Activated effector memory CD4-positive, alpha-beta T cell treated with Interleukin-2 at 50 U/mL for 16 hours (primary cell): ENCODE data around the gene CBX7.

Source experiments
- DNase-seq: peaks from one replicate; pipeline ENCODE4 v3.0.0-alpha.2; 2020

Gene CBX7

GRCh38 chr22:39152511-39153219 lies at the start of gene CBX7:
Gene CBX7 (minus strand): TSS chr22:39152680. CDS start chr22:39152444, 236 bp downstream.
- peak; percentile 92 for DNase-seq

- no peak for DNase-seq
These were observed 45.1 kb upstream of the CBX7 start for GRCh38 chr22:39197578-39197977.

DNA sequence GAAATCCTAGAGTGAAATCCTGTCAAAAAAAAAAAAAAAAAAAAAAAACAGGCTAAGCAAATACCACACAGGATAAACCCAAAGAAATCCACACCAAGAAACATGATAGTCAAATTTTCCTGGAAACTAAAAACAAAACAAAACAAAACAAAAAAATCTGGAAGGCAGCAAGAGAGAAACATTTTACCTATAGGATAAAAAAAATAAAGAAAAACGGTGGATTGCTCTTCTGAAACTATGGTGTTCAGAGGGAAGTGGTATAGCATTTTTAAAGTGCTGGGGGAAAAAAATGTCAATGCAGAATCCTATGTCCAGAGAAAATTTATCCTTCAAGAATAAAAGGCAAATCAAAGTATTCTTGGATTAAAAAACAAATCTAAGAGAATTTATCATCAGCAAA lies 41.6 kb upstream of the CBX7 start:
- no peak for DNase-seq

DNA sequence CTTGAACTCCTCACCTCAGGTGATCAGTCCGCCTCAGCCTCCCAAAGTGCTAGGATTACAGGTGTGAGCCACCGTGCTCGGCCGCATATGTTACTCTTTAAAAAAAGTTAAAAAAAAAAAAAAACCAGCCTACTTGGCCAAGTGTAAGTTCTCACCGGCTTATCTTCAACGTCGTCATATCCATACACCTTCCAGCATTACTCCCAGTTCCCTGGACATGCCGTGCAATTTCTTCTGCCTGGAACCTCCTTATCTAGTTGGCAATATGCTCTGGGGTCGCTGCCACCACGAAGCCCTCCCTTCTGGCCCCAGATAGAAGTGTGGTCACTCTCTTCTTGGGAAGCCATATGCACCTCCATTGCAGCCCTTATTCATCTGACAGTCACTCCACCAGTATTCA lies 36.3 kb upstream of the CBX7 start:
- no peak for DNase-seq

DNA sequence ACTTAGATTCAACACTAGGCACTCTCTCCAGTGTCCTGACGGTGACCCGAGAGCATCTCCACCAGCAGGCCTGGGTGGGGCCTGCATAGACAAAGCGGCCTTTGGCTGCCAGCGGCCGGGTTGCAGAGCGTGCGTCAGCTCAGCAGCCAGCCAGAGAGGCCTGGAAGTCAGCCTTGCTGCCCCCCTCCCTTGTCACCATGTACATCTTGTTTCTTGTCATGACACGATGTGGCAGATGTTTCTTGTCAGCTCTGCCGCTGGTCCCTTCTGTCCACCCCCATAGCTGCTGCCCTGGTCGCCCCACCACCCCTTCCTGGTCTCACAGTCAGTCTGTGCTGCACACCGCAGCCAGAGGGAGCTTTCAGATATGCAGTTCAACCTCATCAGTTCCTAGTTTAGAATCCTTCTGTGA lies 33.1 kb upstream of the CBX7 start:
- no peak for DNase-seq

DNA sequence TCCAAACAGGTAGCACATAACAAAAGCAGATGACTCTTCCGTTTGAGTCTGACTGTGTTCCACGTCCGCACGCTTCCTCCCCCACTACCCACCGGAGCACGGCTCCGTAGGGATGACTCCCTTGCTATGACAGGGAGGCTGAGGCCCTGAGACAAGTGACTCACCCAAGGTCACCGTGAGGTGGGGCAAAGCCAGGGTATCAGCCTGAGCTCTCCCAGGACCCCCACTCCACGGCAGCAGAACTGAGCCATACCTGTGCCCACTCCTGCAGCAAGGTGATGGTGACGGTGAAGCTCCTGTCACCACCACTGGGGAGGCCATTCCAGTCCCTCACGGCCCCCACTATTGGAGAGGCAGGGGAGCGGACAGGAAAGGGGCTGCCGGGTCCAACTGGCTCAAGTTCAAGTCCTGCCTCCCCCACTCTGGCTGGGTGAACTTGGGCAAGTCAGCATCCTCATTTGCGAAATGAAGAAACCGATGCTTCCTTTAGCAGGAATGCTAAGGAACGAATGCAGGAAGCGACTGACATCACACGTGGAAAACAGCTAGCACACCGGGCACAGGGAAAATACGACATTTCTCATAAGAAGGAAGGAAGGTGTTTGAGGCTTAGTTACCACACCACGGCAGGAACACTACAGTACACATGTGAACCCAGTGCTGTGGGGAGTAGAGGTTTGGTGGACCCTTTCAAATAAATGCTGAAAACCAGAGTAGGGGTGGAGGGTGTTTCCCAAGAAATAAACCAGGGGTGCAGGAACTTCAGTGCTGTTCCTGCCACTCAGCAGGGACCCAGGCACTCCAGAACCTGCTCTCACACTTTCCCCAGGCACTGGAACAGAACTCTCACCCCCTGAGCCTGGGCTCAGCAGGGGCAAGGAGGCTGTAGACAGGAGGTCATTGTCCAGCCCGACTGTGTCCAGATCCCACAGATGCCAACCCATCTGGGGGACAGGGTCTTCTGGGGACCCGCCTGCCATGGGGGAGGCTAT lies 32.4 kb upstream of the CBX7 start:
- DNase-seq = no peak

DNA sequence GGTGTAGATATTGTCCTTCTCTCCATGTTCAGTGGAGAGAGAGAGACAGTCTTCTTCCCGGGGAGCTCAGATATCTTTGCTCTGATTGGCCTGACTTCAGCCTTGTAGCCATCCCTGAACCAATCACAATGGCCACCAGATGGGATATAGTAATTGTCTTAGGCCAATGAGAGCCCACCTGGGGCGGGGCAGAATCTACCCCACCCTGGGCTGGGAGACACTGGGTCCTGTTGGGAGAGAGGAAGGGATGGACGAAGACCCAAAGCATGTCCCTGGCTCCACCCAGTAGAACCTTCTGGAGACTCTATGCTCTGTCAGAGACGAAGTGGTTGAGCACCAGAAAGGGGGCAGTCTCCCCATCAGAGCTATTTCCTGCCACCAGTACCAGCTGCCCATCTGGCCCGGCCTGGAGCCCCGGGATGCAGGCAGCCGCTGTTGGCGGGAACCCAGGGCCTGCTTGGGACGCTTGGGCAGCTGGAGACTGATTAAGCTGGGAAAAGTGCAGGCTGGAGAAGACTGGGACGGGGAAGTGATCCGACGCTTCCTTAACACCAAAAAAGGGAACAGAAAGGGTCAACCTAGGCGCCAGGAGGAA lies 31.6 kb upstream of the CBX7 start:
- no peak for DNase-seq

DNA sequence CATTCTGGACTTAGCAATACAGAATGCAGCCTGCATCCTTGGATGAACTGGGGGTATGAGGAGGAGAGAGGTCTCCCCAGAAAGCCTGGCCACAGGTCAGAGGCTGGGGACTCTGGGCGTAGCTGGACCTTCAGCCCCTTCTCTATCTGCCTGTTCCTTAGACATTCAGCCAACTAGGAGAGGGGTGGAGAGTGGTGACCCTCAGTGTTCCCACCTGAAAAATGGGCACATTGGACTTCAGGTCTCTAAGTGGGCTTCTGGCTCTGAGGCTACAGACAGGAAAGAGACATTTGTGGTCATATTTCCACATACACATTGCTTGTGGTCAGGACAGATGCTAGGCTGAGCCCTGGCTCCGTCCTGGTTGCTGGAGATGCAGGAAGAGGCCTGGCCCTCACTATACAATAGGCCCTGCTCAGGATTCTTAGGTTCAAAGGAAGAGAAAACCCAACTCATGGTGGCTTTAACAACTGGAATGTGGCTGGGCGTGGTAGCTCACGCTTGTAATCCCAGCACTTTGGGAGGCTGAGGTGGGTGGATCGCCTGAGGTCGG lies 30.1 kb upstream of the CBX7 start:
- no peak for DNase-seq

DNA sequence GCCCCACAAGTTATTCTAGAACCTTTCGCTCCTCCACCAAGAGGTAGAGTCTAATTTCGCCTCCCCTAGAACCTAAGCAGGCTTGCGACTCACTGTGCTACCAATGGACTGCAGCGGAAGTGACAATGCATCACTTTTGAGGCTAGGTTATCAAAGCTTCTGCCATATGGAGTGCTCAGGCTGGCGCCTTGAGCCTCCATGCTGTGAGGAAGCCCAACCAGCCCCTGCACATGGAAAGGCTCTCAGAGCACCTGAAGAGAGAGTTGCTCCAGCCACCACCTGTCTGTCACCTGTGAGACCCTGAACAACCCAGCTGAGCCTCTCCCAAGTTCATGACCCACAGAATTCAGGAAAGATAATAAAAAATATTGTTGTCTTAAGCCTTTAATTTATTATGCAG lies 29.3 kb upstream of the CBX7 start:
- DNase-seq = no peak

- DNase-seq = no peak
These were observed 28.9 kb upstream of the CBX7 start for GRCh38 chr22:39181356-39181755.

- no peak for DNase-seq
These were observed 27.4 kb upstream of the CBX7 start for GRCh38 chr22:39179841-39180335.

- no peak for DNase-seq
These were observed 26.9 kb upstream of the CBX7 start for GRCh38 chr22:39179401-39179827.

- DNase-seq = no peak
These were observed 26.0 kb upstream of the CBX7 start for GRCh38 chr22:39178206-39179111.

DNA sequence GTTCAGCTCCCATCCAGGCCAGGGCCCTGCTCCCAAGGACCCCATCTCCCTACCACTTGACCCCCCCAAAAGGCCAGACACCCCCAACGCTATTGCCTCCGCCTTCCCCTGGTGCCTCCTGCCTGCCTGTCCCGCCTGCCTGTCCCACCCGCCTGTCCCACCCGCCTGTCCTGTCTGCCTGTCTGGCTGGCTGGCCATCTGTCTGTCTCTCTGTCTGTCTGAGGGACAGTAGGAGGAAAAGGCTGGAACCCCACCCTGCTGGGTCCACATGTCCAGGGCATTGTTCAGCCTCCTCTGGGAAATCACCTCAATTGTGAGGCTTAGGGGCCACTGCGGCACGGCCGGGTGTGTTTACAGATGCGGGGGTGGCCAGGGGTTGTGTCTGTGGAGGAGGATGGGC lies 25.3 kb upstream of the CBX7 start:
- no peak for DNase-seq

- DNase-seq = no peak
These were observed 24.9 kb upstream of the CBX7 start for GRCh38 chr22:39177456-39177775.

DNA sequence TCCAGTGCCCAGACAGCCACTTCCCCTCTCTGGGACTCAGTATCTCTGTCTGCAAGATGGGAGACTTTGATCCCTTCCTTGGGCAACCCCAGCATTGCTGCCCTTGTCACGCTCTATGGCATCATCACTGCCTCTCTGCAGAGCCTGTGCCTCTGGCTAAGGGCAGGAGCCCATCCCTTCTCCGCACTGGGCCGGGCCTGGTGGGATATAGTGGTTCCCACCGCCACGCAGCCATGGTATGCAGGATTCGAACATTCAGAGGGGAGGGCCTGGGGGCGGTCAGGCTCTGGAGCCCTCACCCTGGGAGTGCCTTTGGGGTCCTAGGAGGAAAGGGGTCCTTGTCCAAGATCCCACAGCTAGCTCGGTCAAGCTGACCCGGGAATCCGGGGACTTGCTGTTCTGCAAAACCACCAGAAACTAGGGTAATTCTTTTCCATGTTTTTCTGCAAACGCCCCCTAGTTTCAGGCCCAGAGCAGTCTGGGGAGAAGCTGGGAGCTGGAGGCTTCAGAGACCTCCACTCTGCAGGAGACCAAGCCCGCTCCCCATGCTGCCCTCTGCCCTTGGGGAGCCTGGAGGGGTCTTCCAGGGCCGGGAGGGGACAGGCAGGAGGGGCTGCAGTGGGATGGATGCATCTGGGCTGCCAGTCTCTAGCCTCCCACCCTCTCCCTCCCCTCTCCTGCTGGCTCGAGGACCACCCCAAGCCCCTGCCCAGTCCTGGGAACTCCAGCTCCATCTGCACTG lies 24.4 kb upstream of the CBX7 start:
- DNase-seq = no peak

DNA sequence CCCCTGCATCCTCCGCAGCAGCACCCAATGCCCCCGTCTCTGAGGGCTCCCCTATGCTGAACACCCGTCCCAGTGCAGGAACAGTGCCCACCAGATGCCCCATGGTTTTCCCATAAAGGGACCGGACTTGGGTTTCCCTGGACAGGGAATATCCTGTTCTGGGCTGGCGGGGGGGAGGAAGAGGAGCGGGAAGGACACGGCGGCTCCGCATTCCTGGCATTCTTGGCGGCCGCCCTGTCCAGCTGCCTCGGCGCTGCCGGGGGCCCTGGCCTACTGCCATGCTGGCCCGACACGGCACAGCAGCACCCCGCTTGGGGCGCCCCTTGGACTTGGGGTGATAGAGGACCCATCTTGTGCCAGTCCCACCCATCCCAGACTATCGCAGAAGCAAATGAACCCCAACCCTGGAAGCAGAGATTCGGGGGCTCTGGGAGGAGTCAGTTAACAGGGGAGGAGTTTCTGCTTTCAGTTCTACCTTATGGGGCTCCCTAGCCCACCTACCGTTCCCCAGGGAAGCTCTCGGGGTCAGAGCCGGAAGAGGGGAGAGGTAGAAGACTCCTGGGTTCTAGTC lies 23.7 kb upstream of the CBX7 start:
- no peak for DNase-seq

- no peak for DNase-seq
These were observed 23.1 kb upstream of the CBX7 start for GRCh38 chr22:39175353-39176142.

DNA sequence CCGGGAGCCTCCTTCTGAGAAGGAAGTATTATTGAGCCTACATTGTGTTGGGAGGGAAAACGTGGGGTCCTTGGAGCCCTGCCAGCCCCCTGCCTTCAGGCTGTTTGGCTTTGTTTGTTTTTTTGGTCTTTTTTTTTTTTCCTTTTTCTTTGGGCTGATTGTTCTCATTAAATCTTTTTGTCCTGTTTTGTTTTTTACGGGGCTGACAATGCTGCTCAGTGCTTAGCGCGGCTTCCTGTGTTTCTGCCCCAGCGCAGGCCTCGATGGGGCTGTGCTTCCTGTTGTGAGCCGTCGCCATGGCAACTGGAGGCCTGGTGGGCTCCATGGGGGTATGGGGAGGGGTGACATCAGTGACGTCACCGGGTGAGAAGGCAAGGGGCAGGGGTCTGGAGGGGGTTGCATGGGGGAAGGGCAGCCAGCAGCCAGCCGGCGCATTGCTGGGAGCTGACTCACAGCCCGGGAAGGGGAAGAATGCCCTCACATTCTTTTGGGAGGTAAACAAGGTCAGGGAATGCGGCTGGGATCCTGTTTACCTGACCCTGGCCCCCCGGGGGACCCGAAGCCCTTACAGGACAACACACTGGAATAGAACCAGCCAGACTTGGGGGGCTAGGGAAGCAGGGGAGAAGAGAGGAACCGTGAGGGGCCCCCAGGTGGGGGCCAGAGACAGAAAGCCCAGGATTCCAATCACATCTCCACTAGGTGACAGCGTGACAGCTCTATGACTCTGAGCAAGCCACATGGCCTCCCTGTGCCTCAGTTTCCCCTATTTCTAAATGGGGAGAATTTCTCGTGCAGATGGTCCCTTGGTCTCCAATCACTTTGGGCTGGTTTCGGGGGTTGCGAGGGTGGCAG lies 22.2 kb upstream of the CBX7 start:
- DNase-seq = peak; percentile 59
